ENCODE data around the gene CDAN1.
"Not testable (repeated sequence)": the region's sequence is repeated elsewhere in the genome, so short reads cannot be mapped to it uniquely, and the experiment has no call there.

CDAN1 gene

DNA sequence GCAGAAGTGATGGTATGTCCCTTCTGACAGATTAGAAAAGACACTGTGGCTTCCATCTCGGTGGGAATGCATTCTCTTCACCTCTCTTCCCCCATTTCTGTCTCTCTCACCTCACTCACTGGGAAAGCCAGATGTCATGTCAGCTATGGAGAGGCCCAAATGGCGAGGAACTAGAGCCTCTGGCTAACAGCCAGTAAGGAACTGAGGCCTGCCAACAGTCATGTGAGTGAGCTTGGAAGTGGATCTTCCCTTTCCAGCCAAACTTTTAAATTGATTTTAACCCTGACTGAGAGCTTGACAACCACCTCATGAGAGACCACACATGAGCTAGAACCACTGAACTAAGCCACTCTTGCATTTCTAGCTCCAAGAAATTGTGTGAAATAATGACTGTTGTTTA, 35.2 kb upstream of the CDAN1 start:
- no peak for DNase-seq (ENCODE audit: low read depth)
- H3K4me3 ChIP-seq (ENCODE audit: low read length): no peak overlapping the region

GRCh38 chr15:42766109-42766508, 29.2 kb upstream of the CDAN1 start:
- not testable (repeated sequence) for H3K4me3 ChIP-seq (ENCODE audit: low read length); DNase-seq (ENCODE audit: low read depth)

More for the DNA sequence above, 35.2 kb upstream of the CDAN1 start:
- TF ChIP-seq, protein P1, sequence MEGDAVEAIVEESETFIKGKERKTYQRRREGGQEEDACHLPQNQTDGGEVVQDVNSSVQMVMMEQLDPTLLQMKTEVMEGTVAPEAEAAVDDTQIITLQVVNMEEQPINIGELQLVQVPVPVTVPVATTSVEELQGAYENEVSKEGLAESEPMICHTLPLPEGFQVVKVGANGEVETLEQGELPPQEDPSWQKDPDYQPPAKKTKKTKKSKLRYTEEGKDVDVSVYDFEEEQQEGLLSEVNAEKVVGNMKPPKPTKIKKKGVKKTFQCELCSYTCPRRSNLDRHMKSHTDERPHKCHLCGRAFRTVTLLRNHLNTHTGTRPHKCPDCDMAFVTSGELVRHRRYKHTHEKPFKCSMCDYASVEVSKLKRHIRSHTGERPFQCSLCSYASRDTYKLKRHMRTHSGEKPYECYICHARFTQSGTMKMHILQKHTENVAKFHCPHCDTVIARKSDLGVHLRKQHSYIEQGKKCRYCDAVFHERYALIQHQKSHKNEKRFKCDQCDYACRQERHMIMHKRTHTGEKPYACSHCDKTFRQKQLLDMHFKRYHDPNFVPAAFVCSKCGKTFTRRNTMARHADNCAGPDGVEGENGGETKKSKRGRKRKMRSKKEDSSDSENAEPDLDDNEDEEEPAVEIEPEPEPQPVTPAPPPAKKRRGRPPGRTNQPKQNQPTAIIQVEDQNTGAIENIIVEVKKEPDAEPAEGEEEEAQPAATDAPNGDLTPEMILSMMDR (IDR thresholded peaks at IDR 0.05; ENCODE audit: insufficient read depth, low read depth, low read length, missing control alignments): no peak

DNA sequence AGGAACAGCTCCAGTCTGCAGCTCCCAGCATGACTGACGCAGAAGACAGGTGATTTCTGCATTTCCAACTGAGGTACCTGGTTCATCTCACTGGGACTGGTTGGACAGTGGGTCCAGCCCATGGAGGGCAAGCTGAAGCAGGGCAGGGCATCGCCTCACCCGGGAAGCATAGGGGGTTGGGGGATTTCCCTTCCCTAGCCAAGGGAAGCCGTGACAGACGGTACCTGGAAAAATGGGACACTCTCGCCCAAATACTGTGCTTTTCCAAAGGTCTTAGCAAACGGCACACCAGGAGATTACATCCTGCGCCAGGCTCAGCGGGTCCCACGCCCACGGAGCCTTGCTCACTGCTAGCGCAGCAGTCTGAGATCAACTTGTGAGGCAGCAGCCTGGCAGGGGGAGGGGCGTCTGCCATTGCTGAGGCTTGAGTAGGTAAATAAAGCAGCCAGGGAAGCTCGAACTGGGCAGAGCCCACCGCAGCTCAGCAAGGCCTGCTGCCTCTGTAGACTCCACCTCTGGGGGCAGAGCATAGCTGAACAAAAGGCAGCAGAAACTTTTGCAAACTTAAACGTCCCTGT, 27.3 kb upstream of the CDAN1 start:
- DNase-seq (ENCODE audit: low read depth); H3K4me3 ChIP-seq (ENCODE audit: low read length): not testable (repeated sequence)

DNA sequence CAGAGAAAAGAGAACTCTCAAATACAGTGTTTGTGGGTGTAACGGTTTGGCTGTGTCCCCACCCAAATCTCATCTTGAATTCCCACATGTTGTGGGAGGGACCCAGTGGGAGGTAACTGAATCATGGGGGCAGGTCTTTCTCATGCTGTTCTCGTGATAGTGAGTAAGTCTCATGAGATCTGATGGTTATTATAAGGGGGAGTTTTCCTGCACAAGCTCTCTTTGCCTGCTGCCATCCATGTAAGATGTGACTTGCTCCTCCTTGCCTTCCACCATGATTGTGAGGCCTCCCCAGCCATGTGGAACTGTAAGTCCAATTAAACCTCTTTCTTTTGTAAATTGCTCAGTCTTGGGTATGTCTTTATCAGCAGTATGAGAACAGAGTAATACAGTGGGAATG, 24.9 kb upstream of the CDAN1 start:
- not testable (repeated sequence) for DNase-seq (ENCODE audit: low read depth); H3K4me3 ChIP-seq (ENCODE audit: low read length)

DNA sequence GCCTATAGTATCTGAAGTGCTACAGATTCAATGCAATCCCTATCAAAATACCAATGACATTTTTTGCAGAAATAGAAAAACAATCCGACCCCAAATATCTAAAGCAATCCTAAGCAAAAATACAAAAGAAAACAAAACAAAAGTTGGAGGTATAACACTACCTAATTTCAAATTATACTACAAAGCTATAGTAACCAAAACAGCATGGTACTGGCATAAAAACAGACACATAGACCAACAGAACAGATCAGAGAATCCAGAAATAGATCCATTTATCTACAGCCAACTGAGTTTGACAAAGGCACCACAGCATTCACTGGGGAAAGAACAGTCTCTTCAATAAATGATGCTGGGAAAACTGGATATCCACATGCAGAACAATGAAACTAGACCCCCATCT, 23.8 kb upstream of the CDAN1 start:
- DNase-seq (ENCODE audit: low read depth): no peak
- TF ChIP-seq, protein P1 (IDR thresholded peaks at IDR 0.05; ENCODE audit: insufficient read depth, low read depth, low read length, missing control alignments): no peak
- no peak overlapping the region for H3K4me3 ChIP-seq (ENCODE audit: low read length)

GRCh38 chr15:42759093-42759492, 22.2 kb upstream of the CDAN1 start:
- no peak overlapping the region for H3K4me3 ChIP-seq (ENCODE audit: low read length)
- no peak for DNase-seq (ENCODE audit: low read depth)
- TF ChIP-seq, protein P1 (IDR thresholded peaks at IDR 0.05; ENCODE audit: insufficient read depth, low read depth, low read length, missing control alignments): no peak

DNA sequence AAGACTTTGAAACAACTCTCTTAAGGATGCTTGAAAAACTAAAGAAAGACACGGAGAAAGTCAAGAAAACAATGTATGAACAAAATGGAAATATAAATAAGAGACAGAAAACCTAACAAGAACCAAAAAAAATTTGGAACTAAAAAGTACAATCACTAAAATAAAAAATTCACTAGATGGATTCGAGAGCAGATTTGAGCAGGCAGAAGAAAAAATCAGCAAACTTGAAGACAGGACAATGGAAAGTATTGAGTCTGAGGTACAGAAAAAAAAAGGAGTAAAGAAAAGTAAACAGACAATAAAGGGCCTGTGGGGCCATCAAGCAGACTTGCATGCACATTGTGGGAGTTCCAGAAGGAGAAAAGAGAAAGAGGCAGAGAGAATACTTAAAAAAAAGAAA, 13.4 kb upstream of the CDAN1 start:
- TF ChIP-seq, protein P1 (IDR thresholded peaks at IDR 0.05; ENCODE audit: insufficient read depth, low read depth, low read length, missing control alignments): no peak
- no peak for DNase-seq (ENCODE audit: low read depth)
- no peak overlapping the region for H3K4me3 ChIP-seq (ENCODE audit: low read length)

DNA sequence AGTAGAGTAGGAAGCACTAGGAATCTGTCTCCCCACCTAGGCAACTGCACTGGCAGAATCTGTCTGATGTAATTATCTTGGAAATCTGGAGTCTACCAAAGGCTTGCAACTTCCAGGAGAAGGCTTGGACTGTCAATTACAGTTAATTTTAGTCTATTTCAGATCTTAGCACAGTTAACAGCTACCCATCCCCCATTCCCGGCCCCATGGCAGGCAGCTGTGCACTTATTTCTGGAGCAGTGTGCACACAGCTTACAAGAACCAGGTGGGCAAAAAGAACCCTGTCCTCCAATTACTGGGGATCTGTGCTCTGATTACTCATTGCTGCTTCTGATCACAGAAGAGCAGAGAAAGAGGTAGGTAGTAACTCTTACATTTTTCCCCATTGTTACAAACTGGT, 12.3 kb upstream of the CDAN1 start:
- H3K4me3 ChIP-seq (ENCODE audit: low read length): no peak overlapping the region
- TF ChIP-seq, protein P1 (IDR thresholded peaks at IDR 0.05; ENCODE audit: insufficient read depth, low read depth, low read length, missing control alignments): no peak
- DNase-seq (ENCODE audit: low read depth): no peak

DNA sequence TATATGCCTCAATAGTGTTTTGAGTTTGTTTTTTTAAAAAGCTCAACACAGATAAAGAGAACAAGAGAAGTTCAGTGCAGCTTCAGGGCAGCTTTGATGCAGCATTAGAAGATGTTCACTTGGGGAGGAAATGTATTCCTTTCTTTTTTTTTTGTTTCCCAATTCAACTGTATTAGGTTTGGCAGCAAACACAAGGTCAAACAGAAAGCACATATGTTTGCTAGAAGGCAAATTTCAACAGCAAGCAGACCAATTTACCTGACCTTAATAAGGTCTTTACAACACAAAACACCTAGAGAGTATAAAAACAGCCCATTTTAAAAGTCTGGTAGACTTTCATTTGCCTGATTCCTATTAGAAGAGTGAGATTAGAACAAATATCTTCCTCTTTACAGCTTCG, 7.3 kb upstream of the CDAN1 start:
- no peak overlapping the region for H3K4me3 ChIP-seq (ENCODE audit: low read length)
- no peak for DNase-seq (ENCODE audit: low read depth)

More for the DNA sequence above, 7.3 kb upstream of the CDAN1 start:
- TF ChIP-seq, protein P1 (IDR thresholded peaks at IDR 0.05; ENCODE audit: insufficient read depth, low read depth, low read length, missing control alignments): no peak
